OCI-LY1 (cell line): ENCODE data around the gene NOP56.
"Not testable (repeated sequence)": the region's sequence is repeated elsewhere in the genome, so short reads cannot be mapped to it uniquely, and the experiment has no call there.

Experiments
- EZH2 ChIP-seq: fragments of 200-600 bp; sonication (generic), shearing (Covaris generic); IDR thresholded peaks from 2 replicates; pipeline ENCODE4 v1.8.0; 2017; ENCODE audit warnings: borderline replicate concordance, mixed run types, mild to moderate bottlenecking, antibody characterized with exemption, low read length, moderate library complexity, mixed read lengths
- TF ChIP-seq, protein P1 (sequence below): fragments of 200-600 bp; sonication (generic), shearing (Covaris generic); IDR thresholded peaks from 2 replicates; pipeline ENCODE4 v1.5.1; 2017; ENCODE audit warnings: mild to moderate bottlenecking, antibody characterized with exemption, low read length, moderate library complexity, mixed read lengths

DNA sequence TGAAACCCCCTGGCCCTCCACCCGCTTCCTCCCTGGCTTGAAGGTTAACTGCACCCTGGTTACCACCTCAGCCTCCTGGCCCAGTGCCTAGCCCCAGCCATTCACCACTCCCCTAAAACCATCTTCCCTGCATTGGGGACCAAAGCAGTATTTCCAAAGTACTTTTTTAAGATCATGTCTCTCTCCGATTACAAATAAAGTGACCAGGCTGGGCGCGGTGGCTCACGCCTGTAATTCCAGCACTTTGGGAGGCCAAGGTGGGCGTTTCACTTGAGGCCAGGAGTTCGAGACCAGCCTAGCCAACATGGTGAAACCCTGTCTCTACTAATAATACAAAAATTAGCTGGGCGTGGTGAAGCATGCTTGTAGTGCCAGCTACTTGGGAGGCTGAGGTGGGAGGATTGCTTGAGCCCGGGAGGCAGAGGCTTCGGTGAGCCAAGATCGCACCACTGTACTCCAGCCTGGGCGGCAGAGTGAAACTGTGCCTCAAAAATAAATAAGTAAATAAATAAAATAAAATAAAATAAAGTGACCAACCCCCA, 43.6 kb downstream of the NOP56 start:
- TF ChIP-seq, protein P1, sequence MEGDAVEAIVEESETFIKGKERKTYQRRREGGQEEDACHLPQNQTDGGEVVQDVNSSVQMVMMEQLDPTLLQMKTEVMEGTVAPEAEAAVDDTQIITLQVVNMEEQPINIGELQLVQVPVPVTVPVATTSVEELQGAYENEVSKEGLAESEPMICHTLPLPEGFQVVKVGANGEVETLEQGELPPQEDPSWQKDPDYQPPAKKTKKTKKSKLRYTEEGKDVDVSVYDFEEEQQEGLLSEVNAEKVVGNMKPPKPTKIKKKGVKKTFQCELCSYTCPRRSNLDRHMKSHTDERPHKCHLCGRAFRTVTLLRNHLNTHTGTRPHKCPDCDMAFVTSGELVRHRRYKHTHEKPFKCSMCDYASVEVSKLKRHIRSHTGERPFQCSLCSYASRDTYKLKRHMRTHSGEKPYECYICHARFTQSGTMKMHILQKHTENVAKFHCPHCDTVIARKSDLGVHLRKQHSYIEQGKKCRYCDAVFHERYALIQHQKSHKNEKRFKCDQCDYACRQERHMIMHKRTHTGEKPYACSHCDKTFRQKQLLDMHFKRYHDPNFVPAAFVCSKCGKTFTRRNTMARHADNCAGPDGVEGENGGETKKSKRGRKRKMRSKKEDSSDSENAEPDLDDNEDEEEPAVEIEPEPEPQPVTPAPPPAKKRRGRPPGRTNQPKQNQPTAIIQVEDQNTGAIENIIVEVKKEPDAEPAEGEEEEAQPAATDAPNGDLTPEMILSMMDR: not testable (repeated sequence)
- not testable (repeated sequence) for TF ChIP-seq EZH2
